HL-60/S4 treated with phorbol 12-myristate 13-acetate at 8.2 ng/mL for 4 days and 3 days (cell line): ENCODE results near the gene ZNF780B.
"Not testable (repeated sequence)": the region's sequence is repeated elsewhere in the genome, so short reads cannot be mapped to it uniquely, and the experiment has no call there.

Experiments used
- in situ Hi-C: fragments of 300-500 bp; cut with MboI; formaldehyde crosslinking; loops from 2 replicates; pipeline ENCODE4 v1.15.0; 2022; ENCODE audit warnings: low sequenced_read_pairs

ZNF780B gene

DNA sequence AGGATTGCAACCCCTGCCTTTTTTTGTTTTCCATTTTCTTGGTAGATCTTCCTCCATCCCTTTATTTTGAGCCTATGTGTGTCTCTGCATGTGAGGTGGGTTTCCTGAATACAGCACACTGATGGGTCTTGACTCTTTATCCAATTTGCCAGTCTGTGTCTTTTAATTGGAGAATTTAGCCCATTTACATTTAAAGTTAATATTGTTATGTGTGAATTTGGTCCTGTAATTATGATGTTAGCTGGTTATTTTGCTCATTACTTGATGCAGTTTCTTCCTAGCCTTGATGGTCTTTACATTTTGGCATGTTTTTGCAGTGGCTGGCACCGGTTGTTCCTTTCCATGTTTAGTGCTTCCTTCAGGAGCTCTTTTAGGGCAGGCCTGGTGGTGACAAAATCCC is 14.3 kb downstream of the ZNF780B start:
- in situ Hi-C loops, result not testable (repeated sequence)

DNA sequence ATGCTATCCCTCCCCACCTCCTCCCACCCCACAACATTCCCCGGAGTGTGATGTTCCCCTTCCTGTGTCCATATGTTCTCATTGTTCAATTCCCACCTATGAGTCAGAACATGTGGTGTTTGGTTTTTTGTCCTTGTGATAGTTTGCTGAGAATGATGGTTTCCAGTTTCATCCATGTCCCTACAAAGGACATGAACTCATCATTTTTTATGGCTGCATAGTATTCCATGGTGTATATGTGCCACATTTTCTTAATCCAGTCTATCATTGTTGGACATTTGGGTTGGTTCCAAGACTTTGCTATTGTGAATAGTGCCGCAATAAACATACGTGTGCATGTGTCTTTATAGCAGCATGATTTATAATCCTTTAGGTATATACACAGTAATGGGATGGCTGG is 18.0 kb downstream of the ZNF780B start:
- in situ Hi-C loops, result not testable (repeated sequence)

DNA sequence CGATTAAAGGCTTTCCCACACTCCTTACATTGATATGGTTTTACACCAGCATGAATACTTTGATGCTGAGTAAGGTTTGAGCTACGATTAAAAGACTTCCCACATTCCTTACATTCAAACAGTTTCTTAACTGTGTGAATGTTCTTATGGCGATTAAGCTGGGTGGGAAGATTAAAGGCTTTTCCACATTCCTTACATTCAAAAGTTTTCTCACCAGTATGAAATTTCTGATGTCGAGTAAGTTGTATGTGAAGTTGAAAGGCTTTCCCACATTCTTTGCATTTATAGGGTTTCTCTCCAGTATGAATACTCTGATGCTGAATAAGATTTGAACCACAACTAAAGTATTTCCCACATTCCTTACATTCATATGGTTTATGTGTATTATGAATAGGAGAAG is 20.0 kb downstream of the ZNF780B start:
- in situ Hi-C loops, result no loop called here

DNA sequence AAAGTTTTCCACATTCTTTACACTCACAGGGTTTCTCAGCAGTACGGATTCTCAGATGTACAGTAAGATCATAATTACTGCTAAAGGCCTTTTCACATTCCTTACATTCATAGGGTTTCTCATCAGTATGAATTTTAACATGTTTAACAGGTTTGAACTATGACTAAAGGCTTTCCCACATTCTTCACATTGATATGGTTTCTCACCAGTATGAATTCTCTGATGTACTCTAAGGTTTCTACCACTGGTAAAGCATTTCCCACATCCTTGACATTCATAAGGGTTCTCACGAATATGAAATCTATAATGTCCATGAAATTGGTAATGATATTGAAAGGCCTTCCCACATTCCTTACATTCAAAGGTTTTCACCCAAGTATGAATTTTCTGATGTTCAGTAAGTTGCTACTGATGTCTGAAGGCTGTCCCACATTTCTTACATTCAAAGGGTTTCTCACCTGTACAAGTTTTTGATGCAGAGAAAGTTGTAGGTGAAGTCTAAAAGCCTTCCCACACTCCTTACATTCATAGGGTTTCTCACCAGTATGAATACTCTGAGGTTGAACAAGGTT is 22.0 kb downstream of the ZNF780B start:
- in situ Hi-C loops, result no loop called here

DNA sequence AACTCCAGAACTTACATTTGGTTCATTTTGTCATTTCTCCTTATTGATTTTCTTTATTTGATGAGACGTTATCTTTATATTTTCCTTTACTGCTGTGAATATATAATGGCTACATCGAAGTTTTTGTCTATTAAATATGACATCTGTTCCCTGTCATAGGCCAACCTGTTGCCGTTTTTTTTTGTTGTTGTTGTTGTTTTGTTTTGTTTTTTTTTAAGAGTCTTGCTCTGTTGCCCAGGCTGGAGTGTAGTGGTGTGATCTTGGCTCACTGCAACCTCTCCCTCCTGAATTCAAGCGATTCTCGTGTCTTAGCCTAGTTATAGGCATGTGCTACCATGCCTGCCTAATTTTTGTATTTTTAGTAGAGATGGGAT is 29.4 kb downstream of the ZNF780B start:
- in situ Hi-C loops, result no loop called here

DNA sequence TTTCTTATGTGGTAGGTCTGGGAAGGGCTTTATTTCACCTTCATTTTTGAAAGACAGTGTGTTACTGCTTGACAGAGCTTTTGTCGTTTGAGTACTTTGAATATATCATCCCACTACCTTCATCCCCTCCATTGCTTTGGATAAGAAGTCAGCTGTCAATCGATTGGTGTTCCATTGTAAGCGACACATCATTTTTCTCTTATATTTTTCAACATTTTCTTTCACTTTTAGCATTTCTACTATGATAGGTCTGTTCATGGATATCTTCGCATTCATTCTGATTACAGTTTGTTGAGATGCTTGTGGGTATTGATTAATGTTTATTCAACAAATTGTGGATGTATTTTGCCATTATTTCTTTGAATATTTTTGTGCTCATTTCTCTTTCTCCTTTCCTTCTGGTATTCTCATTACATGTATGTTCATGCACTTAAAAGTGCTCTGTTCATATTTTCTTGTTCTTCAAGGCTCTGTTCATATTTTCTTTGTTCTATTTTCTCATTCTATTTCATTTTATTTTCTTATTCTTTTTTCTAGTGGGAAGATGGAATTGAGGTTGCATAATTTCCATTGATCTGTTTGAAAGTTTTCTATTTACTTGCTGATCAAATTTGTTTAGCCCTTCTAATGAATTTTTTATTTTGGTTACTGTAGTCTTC is 30.0 kb downstream of the ZNF780B start:
- in situ Hi-C loops, result no loop called here

DNA sequence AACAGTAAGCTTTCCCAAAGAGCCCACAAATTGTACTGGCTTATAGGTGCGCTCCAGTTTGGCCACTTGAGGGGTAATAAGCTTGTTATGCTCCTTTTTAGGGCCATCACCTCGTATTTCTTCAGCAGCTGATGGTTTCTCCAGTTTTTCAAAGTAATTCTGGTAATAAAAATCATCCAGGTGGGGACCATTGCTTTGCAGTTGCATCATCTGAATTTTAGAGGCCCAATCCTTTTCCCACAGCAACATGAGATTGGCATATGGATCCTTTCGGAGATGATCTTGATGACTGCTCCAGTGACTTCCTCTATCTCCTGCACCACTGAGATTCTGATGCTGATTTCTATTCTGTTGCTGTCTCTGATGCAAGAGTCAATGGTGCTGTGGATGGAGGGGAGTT is 32.1 kb downstream of the ZNF780B start:
- in situ Hi-C loops, result no loop called here

DNA sequence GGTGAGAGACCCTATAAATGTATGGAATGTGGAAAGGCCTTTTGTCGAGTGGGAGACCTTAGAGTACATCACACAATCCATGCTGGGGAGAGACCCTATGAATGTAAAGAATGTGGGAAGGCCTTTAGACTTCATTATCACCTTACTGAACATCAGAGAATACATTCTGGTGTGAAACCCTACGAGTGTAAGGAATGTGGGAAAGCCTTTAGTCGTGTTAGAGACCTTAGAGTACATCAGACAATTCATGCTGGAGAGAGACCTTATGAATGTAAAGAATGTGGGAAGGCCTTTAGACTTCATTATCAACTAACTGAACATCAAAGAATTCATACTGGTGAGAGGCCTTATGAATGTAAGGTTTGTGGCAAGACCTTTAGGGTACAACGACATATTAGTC is 42.0 kb downstream of the ZNF780B start:
- in situ Hi-C loops, result no loop called here

DNA sequence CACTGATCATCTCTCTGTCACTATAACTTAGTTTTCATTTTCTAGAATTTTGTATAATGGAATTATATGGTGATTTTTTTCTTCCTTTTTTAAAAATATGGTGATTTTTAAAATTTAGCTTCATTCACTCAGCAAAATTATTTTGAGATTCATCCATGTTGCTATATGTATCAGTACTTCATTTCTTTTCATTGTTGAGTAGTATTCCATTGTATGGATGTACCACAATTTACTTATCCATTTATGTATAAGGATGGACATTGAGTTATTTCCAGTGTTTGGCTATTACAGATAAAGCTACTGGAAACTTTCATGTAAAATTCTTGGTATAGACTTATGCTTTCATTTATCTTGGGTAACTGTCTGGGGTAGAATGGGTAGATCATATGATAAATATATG is 46.4 kb downstream of the ZNF780B start:
- in situ Hi-C loops, result no loop called here

DNA sequence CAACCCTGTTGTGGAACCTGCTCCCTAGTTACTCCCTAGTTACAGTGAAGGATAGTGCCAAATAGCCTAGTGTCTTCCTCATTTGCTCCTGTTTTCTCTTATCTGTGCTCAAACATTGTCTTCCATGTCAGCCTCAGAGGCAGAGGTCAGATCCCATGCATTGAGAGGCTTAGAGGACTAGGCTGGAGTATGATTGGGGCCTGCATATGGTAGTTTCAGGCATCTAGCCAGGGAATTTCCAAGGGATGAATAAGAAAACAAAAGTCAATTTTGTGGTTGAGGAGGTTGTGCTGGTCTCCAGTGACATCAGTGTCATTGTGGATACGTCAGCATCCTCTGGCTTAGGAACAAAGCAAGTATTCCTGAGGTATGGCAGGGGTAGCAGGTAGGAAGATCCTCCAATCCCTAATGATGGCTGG is 49.7 kb downstream of the ZNF780B start:
- in situ Hi-C loops, result no loop called here

DNA sequence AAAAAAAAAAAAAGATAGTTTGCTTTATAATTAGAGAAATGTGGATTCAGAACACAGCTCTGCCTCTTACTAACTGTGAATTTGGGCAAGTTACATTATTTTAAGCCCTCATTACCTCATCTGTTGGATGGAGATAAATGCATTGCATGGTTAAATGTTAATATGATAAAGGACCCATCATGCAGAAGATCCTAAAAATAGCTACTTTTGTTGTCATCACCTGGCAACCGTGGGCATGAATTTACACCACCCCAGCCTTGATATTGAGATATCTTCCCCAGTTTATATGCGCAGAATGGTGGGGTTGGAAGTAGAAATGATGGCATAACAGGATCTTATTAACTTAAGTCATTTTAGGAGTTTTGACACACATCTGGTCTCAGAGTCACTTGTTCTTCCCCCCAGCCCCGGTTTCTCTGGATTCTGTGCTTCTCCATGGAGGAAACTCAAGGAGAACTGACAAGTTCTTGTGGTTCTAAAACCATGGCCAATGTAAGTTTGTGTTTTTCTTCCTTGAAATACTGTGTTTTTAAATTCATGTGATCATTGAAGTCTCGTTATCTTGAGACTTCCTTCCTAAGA is 50.2 kb downstream of the ZNF780B start:
- in situ Hi-C loops, result no loop called here

DNA sequence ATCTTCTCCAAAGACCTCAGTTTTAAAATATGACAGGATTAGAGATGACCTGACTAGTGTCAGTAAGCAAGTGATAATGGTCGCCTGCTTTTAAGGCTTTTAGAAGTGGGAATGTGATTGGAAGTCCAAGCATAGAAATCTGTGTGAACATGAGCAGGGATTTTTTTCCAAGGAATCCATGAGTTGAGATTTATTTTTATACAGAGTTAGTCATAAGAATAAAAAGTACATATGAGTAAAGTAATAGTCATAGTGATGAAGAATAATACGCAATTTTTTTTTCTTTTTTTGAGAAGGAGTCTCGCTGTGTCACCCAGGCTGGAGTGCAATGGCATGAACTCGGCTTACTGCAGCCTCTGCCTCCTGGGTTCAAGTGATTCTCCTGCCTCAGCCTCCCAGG is 57.5 kb downstream of the ZNF780B start:
- in situ Hi-C loops, result no loop called here

DNA sequence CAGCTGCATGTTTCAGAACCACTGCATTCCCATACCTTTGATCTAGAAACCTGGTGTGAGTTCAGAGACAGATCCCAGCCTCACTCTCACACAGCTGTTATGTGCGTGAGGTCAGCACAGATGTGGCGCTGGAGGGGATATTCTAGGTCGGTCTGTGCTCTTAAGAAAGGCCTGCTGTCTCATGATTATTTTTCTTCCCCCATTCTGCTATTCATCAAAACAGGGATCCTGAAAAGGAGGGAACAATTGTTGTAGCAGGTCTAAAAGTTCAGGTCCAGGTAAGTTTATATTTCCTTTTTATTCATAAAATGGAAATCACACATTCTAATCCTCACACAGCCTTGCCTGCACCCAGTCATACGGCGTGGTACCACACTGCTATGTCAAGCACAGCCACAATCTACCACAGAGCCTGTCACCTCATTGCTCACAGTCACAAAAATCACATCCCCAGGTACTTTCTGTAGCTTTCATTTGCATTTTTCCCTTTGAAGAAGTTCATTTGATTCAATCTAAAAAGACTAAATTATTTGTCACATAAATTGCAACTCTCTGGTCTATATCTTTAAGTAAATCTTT is 58.3 kb downstream of the ZNF780B start:
- in situ Hi-C loops, result no loop called here

DNA sequence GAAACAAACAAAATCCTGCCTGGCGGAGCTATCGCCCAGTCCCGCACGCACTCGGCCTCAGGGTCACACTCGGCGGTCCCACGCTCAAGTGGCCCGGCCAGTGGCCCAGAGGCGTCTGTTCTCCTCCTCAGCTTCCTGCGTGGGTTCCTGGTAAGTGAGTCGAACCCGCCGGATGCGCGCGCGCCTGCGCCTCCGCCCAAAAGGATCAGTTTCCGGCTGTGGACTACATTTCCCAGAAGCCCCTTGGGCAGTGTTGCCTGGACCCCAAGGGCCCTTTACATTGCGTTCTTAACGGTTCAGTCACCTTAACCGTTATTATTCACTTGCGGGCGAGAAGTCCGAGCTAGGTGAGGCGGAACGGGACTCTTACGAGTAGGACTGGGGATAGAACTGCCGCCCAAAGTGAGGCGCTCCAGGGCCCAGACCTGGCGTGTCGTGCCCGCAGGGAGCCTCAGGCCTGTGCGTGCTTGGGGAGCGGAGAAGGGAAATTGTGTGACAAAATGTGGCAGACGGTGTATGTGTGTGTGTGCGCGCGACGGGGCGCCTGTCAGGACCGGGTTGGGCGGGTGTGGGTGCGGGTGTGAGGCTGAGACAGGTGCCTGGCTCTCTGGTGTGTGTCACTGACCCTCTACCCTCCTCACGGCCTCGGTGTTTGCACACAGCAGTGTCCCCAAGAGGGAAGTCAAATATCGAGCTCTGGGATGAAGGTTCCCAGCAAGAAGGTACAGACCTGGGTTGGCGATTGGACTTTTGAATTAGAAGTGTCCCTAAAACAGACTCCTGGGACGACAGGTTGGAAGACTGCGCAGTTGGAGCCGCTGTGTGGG is 59.0 kb downstream of the ZNF780B start, which contains the start of gene ZNF546:
ZNF546 (plus strand) TSS at position 250 of the 827 bp plus-strand sequence. CDS start 1,267 bp downstream, outside the sequence.
- in situ Hi-C loops, result no loop called here

DNA sequence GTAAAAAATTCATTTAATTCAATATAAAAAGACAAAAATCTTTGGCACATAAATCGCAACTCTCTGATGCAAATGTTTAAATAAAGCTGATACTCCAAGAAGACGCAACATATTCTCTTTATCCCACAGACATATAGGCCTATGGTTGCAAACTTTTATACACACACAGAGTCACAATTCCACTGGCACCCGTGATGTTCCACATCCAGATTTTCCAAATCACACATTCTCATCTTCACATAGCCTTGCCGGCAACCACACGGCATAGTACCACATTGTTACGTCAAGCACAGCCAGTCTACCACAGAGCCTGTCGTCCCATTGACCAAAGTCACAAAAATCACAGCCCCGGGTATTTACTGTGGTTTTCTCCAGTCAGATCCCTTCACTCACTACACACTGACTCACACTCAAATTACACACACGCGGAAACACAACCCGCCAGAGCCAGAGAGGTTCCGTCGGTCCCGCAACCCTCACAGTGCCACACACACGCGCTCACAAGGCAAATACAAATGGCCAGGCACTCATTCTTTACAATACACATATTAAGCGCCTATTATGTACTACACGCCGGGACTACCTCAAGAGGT is 59.7 kb downstream of the ZNF780B start:
- in situ Hi-C loops, result no loop called here

DNA sequence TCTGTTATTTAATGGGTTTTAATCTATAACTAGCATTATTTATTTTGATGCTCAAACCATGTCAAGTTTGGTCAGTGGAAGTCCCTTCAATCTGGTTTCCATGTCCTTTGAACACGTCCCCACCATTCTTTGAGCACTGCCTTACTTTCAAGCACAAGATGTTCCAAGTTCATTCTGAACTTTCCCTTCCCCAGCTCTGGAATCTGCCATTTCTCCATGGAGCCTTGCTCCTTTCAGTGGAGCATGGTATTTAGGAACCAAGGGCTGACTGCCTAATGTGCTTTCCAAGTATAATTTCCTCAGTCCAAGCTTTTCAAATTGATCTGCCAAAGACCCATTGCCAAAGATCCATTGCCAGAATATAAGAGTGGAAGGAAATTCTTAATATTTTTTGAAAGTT is 60.2 kb downstream of the ZNF780B start:
- in situ Hi-C loops, result no loop called here

DNA sequence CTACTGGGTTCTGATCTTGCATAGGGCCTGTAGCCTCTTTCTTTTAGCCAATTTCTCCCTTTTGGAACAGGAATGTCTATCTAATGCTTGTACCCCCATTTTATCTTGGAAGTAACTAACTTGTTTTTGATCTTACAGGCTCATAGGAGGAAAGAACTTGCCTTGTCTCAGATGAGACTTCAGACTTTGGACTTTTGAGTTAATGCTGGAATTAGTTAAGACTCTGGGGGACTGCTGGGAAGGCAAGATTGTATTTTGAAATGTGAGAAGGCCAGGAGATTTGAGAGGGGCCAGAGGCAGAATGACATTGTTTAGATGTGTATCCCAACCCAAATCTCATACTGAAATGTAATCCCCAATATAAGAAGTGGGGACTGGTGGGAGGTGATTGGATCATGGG is 61.7 kb downstream of the ZNF780B start:
- in situ Hi-C loops, result no loop called here

DNA sequence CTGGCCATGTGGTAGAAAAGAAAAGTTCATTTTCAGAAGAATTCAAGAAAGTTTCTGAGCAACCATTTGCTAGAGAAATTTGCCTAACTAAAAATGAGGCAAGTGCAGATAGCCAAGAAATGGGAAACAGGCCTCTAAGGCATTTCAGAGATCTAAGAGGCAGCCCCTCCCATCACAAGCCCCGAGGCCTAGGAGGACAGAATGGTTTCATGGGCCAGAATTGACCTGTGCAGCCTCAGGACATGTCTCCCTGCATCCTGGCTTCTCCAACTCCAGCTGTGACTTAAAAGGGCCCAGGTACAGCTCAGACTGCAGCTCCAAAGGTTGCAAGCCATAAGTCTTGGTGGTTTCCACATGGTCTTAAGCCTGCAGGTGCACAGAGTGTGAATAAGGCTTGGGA is 62.4 kb downstream of the ZNF780B start:
- in situ Hi-C loops, result no loop called here

DNA sequence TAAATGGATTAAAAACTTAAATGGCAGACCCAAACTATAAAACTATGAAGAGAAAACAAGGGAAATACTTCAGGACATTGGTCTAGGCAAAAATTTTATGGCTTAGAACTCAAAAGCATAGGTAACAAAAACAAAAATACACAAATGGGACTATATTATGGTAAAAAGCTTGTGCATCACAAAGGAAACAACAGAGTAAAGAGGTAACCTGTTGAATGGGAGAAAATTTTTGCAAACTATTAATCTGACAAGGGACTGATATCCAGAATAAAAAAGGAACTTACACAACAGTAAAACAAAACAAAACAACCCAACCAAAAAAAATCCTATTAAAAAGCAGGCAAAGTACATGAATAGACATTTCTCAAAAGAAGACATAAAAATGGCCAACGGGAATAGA is 68.4 kb downstream of the ZNF780B start:
- in situ Hi-C loops, result no loop called here

DNA sequence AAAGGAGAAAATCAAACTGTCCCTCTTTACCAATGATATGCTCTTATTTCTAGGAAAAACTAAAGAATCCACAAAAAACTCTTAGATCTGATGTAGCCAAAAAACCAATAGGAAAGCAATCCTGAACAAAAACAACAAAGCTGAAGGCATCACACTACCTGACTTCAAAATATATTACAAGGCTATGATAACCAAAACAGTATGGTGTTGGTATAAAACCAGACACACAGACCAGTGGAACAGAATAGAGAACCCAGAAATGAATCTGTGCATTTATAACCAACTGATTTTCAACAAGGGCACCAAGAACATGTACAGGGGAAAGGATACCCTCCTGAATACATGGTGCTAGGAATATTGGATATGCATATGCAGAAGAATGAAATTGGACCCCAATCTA is 68.9 kb downstream of the ZNF780B start:
- in situ Hi-C loops, result no loop called here

DNA sequence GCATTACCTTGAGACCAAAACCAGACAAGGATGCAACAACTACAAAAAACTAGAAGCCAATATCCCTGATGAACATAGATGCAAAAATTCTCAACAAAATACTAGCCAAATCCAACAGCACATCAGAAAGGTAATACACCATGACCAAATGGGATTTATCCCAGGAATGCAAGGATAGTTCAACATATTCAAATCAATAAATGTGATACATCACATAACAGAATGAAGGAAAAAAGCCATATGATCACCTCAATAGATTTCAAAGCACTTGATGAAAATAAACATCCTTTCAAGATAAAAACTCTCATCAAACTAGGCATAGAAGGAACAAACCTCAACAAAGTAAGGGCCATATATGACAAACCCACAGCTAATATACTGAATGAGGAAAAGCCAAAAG is 69.4 kb downstream of the ZNF780B start:
- in situ Hi-C loops, result no loop called here
